ENCODE results near the gene CXXC5.

- no peak for TF ChIP-seq EZH2 (IDR thresholded peaks at IDR 0.05)
- no peak for TF ChIP-seq CTCF (IDR thresholded peaks at IDR 0.05)
Measured at GRCh38 chr5:139696167-139696893, 48.2 kb downstream of the CXXC5 start.
